GM19467 (cell line): ENCODE measurements around the gene IGLL5.
"Not testable (repeated sequence)": the region's sequence is repeated elsewhere in the genome, so short reads cannot be mapped to it uniquely, and the experiment has no call there.

Experiments used
- ATAC-seq: cut with Tn5 transposase; IDR thresholded peaks from one replicate; pipeline ENCODE4 v1.9.1; 2021; ENCODE audit warnings: mild to moderate bottlenecking, moderate library complexity; ENCODE audit not compliant: unreplicated experiment

IGLL5 gene

GRCh38 chr22:22884010-22884887 lies 3.4 kb upstream of the IGLL5 start:
- ATAC-seq, result no peak

DNA sequence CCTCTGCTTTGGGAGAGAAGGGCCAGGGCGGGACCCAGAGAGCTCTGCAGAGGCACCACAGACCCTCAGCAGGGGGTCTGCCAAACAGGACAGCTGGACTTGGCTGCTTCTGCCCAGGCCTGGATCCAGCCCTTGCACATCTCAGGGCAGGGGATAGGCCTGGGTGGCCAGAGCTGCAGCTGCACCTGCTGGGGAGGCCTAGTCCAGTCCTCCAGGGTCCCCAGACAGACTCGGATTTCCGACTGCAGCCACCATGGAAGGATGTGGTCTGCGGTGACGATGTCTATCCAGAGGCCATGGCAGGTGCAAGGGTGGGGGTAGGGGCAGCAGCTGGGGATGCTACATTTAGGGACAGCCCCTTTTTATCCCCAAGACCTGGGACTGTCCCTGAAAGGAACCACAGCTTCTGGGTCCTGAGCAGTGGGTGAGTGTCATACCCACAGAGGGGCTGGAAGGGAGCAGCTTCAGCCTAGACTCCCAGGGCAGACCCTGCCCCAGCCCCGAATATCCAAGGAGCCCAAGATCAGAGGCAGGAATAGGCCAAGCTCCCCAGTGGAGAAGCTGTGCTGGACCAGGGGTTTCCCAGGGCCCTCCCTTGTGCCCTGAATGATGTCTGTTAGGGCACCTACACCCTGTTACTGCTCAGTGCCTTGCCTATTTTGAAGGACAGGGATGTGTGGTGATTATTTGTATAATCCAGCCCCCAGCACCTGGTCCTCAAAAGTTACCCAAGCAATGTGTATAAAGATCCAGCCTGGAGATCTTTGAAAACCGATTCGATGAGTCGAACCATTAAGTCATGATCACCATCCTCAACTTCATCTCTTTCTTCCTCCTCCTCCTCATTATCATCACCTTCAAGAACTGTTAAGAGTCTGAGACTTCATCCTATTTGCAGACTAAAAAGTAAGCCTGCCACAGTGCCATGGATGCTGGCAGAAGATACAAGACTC lies 2.5 kb upstream of the IGLL5 start:
- peak; percentile 53 for ATAC-seq

DNA sequence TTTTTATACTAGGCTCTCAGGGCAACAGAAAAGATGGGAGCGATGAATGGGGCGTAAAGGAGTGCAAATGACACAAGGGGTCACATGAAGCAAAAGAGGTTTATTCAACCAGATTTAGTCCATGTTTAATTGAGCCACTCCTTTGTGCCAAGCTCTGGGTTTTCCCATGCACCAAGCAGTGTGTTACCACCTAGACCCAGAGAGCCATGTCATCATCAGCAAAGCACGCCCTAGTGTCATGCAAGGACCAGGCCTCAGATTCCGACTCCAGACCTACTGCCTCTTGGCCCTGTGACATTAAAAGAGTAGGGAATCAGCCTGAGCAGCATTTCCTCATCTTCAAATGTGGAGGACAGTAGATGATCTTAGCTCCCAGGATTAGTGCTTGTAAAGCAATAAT lies 1.1 kb upstream of the IGLL5 start:
- ATAC-seq, result no peak

GRCh38 chr22:22888571-22889353 lies 1.1 kb downstream of the IGLL5 start:
- no peak for ATAC-seq

DNA sequence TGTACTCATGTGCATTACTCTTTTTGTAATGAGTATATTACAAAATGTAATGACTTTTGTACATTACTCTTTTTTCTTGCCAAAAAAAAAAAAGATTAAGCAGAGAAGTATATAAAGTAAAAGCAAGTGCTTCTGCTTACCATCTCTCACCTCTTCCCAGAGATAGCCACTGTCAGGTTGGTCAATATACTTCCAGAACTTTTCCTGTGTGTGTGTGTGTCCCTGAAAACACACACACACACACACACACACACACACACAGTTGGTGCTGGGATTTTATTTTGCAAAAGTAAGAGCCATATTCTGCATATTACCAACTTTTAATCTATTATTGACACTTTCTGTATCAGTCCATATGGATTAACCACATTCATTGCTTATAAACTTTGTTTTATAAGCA lies 2.5 kb downstream of the IGLL5 start:
- ATAC-seq, result no peak

- ATAC-seq, result no peak
Measured at GRCh38 chr22:22891139-22891621, 3.6 kb downstream of the IGLL5 start.

- no peak for ATAC-seq
Measured at GRCh38 chr22:22892096-22893052, 4.8 kb downstream of the IGLL5 start.

GRCh38 chr22:22893077-22893805 lies 5.6 kb downstream of the IGLL5 start:
- no peak for ATAC-seq

DNA sequence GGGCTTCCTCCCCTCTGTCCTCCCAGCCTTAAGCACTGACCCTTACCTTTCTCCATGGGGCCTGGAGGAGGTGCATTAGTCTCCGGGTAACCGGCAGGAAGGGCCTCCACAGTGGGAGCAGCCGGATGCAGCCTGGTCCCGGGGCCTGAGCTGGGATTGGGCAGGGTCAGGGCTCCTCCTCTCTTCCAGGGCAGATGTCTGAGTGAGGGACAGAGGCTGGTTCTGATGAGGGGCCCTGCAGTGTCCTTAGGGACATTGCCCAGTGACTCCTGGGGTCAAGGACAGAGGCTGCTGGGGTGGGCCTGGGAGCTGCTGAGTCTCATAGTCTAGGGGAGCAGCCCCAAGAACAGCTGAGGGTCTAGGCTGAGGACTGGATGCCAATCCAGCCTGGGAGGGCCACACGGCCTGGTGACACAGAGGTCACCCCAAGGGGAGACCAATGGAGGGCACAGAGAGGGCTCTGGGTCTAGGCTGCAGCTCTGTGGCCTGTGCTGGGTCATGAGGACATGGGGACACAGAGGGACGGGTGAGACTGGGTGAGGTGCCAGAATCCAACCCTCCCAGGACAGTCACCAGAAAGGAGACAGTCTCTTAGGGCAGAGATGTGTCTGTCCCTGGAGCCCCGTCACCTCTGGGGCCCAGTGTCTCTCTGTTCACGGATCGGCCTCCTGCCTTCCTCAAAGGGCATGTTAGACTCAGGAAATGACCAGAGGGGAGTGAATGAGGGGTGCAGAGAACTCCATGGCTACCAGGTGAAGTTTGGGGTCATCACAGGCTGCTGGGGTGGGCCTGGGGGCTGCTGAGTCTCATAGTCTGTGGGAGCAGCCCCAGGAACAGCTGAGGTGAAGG lies 6.5 kb downstream of the IGLL5 start:
- no peak for ATAC-seq

DNA sequence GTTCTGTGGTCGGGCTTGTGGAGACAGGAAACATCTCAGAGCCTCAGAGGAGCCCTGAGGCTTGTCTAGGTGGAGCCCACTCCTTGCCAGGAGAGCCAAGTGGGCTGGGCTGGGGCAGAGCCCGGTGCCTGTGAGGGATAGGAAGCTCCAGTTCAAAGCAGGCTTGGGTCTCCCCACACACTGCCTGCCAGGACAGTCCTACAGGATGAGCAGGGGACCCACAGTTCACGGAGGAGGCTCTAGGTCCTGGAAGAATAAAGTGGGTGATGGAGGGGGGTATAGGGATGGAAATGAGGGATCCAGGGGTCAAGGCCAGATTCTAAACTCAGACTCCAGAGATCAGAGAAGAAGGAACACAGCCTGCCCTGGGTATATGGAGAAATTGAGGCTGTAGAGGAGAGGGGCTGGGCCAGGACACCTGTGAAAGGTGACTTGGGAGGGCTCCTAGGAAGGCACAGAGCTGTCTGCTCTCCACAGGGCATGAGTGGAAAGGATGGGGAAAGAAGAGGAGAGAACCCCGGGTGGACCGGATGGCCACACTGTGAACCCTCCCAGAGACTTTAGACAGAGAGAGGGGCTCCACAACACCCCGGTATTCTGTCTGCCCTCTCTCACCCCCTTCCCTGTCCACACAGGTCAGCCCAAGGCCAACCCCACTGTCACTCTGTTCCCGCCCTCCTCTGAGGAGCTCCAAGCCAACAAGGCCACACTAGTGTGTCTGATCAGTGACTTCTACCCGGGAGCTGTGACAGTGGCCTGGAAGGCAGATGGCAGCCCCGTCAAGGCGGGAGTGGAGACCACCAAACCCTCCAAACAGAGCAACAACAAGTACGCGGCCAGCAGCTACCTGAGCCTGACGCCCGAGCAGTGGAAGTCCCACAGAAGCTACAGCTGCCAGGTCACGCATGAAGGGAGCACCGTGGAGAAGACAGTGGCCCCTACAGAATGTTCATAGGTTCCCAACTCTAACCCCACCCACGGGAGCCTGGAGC lies 7.4 kb downstream of the IGLL5 start:
- no peak for ATAC-seq

DNA sequence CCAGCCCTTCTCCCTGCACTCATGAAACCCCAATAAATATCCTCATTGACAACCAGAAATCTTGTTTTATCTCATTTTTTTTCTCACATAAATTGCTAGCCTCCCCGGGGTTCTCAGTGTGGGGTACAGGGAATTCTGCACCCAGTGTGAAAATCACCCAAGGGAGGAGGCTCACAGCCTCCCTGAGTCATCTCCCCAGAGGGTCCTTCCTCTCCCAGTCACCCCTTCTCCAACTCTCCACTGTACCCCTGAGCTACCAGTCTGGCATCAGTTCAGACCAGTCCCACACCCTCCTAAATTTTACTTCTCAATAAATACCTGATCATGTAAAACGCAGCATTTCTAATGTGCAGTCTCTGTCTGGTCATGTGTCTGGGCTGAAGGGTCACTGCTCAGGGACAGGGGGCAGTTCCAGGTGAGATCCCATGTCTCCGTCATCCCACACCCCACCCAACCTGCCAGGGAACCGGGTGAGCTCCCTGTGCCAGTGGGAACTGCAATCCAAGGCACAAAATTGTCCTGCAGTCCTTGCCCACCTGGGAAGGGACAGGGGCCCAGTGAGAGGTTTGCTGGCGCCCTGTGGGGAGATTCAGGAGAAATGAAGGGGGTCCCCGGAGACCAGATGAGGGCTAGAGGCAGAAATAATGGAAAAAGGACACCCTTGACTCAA lies 8.3 kb downstream of the IGLL5 start:
- ATAC-seq, result no peak

GRCh38 chr22:22896601-22897000 lies 9.0 kb downstream of the IGLL5 start:
- ATAC-seq, result no peak

DNA sequence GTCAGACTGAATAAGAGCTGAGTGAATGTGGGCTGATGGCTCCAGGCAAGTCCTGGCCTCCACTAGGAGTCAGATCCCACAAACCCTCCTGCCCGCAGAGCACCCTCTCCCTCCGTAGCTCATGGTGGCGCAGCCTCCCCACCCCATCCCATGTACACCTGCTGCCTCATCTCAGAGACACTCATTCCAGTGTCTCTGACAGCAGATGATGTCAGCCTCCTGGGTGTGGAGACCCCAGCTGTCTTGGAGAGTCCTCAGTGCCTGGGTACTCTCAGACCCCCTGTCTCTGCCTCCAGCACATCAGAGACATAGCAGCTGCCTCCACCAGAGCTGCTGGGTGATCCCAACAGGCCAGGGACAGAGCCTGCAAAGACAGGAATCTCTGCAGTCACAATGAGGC lies 9.5 kb downstream of the IGLL5 start:
- ATAC-seq, result no peak

- no peak for ATAC-seq
Measured at GRCh38 chr22:22897947-22898346, 10.3 kb downstream of the IGLL5 start.

GRCh38 chr22:22898411-22898950 lies 10.9 kb downstream of the IGLL5 start:
- not testable (repeated sequence) for ATAC-seq
